ENCODE data around the gene C20orf96.
"Not testable (repeated sequence)": the region's sequence is repeated elsewhere in the genome, so short reads cannot be mapped to it uniquely, and the experiment has no call there.

C20orf96 gene

GRCh38 chr20:278181-278580, 12.4 kb downstream of the C20orf96 start:
- no peak for DNase-seq

- no peak for DNase-seq
These were observed 13.1 kb downstream of the C20orf96 start for GRCh38 chr20:277496-277781.

- no peak for DNase-seq
These were observed 13.7 kb downstream of the C20orf96 start for GRCh38 chr20:276620-277495.

- DNase-seq: no peak
These were observed 14.8 kb downstream of the C20orf96 start for GRCh38 chr20:275791-276190.

GRCh38 chr20:273884-274283, 16.7 kb downstream of the C20orf96 start:
- DNase-seq: no peak

- no peak for DNase-seq
These were observed 17.8 kb downstream of the C20orf96 start for GRCh38 chr20:272718-273117.

GRCh38 chr20:271528-271927, 19.0 kb downstream of the C20orf96 start:
- DNase-seq: no peak

GRCh38 chr20:271069-271468, 19.5 kb downstream of the C20orf96 start:
- DNase-seq: no peak

GRCh38 chr20:270517-270916, 20.0 kb downstream of the C20orf96 start:
- no peak for DNase-seq

- DNase-seq: no peak
These were observed 23.7 kb downstream of the C20orf96 start for GRCh38 chr20:266596-267562.

- no peak for DNase-seq
These were observed 26.8 kb downstream of the C20orf96 start for GRCh38 chr20:263701-264100.

GRCh38 chr20:259981-260380, 30.6 kb downstream of the C20orf96 start:
- no peak for DNase-seq

GRCh38 chr20:258963-259362, 31.6 kb downstream of the C20orf96 start:
- no peak for DNase-seq

GRCh38 chr20:258269-258858, 32.2 kb downstream of the C20orf96 start:
- DNase-seq: no peak

- DNase-seq: no peak
These were observed 33.1 kb downstream of the C20orf96 start, which contains the start of gene DEFB132 for GRCh38 chr20:257419-257818. Gene DEFB132 (plus strand): TSS chr20:257724. CDS start chr20:257779, 55 bp downstream.

- DNase-seq: not testable (repeated sequence)
These were observed 37.1 kb downstream of the C20orf96 start for GRCh38 chr20:253447-253846.

- no peak for DNase-seq
These were observed 37.7 kb downstream of the C20orf96 start for GRCh38 chr20:252801-253200.

- no peak for DNase-seq
These were observed 39.2 kb downstream of the C20orf96 start for GRCh38 chr20:251354-251753.

- no peak for DNase-seq
These were observed 47.6 kb downstream of the C20orf96 start for GRCh38 chr20:242905-243304.

GRCh38 chr20:237929-238328, 52.6 kb downstream of the C20orf96 start:
- DNase-seq: no peak

GRCh38 chr20:237489-237888, 53.1 kb downstream of the C20orf96 start:
- DNase-seq: no peak

GRCh38 chr20:235891-236290, 54.7 kb downstream of the C20orf96 start:
- DNase-seq: no peak

GRCh38 chr20:227439-228105, 63.0 kb downstream of the C20orf96 start:
- DNase-seq: no peak
